Measurements from ENCODE around the gene RPP38.
A peak's percentile ranks its signal among the peaks of the same experiment; 100 is the strongest.

RPP38 gene, protein sequence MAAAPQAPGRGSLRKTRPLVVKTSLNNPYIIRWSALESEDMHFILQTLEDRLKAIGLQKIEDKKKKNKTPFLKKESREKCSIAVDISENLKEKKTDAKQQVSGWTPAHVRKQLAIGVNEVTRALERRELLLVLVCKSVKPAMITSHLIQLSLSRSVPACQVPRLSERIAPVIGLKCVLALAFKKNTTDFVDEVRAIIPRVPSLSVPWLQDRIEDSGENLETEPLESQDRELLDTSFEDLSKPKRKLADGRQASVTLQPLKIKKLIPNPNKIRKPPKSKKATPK

DNA sequence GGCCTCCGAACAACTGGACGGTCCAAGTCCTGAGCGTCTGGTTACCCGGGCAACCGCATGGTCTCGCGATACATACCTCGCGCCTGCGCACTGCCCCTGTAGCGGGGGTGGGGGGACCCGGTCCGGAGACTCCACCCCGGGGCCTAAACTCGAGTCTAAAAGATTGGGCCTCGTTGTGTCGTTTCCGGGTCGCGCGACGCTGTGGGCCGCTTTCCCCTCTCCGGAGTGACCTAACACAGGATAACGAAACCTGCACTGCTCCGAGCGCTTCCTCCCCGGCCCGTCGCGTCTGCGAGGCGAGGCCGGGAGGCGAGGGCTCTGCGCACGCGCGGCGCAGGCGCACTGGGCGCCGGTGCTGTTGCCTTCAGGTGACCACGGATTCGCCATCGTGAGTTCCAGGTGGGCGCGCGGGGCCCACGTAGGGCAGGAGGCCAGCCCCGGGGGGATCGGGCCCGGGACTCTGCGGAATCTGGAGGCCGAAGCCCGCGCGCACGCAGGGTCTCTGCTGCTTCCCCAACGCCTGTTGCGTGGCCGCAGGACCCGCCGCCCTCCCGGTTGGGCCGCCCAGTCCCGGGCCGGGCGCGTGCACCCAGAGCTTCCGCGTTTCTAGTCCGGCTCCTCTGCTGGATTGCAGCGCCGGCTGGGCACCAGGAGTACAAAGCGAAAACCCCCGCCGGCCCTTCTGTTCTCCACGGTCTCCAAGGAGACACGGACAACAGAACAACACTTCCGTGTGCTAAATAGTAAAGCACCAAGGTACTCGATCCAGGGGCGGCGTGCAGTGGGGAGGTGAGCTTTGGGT, at the start of gene RPP38:
Gene RPP38 (plus strand): TSS at position 345 of the 802 bp plus-strand sequence. CDS start 5,960 bp downstream, outside the sequence.
- DNase-seq (ENCODE audit: low spot score) = peak; percentile 94

DNA sequence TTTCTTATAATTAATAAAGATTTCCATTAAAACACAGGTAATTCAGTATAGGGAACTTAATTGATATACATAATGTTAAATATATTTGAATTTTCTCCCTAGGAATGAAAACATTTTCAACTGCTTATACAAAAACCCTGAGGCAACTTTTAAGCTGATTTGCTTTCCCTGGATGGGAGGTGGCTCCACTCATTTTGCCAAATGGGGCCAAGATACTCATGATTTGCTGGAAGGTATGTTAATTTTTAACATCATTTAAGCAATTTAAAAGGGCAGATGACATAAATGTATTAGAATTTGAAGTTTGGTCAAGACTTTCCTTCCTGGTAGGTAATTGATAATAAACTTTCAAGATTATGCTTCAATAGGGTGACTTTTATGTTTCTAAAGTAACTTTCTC, 47.6 kb upstream of the RPP38 start:
- no peak for DNase-seq (ENCODE audit: low spot score)

DNA sequence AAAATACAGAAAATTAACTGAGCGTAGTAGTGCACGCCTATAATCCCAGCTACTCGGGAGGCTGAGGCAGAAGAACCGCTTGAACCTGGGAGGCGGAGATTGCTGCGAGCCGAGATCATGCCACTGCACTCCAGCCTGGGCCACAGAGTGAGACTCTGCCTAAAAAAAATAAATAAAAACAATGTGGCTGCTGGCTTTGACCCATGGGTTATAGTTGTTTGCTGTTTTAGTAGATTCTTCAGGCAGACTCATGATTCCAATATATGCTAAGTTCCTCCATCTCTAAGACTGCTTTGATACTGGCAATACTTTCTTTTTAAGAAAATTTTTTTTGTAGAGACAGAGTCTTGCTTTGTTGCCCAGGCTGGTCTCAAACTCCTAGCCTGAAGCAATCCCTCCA, 45.0 kb upstream of the RPP38 start:
- DNase-seq (ENCODE audit: low spot score) = no peak

DNA sequence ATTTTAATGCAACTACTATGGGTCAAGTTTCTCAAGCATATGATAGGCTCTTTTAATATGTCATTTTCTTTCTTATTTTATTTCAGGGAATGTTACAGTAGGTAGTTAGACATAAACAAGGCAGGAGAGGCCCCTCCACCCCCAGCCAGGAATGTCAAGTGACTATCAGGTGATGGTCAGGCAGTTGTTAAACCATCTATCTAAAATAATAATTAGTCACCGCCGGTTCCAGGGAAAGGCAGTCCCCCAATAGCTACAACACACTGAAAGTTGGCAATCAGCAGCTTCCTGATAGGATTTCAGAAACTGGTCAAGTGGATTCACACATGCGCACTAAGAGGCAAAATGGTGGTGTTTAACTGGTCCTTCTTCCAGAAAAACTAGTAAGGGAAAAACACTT, 44.1 kb upstream of the RPP38 start:
- no peak for DNase-seq (ENCODE audit: low spot score)

DNA sequence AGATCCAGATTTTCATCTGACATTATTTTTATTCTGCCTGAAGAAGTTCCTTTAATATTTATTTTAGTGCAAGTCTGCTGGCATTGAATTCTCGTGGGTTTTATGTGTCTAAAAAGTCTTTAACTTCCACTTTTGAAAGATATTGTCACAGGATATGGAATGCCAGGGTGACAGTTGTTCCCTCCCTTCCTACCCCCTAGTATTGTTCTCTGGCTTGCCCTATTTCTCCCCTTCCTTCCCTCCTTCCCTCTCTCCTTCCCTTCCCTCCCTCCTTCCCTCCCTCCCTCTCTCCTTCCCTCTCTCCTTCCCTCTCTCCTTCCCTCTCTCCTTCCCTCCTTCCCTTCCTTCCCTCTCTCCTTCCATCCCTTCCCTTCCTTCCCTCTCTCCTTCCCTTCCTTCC, 38.5 kb upstream of the RPP38 start:
- no peak for DNase-seq (ENCODE audit: low spot score)

DNA sequence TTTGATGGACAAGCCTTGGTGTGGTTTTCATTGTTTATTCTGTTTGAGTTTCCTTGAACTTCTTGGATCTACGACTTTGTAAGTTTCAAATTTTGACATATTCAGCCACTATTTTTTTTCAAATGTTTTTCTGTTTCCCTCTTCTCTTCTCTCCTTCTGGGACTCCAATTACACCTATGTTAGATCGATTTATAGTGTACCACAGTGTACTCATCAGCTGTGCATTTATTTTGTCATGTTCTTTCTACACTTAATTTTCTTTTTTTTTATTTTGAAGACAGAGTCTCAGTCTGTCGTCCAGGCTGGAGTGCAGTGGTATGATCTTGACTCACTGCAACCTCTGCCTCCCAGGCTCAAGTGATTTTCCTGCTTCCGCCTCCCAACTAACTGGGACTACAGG, 37.2 kb upstream of the RPP38 start:
- DNase-seq (ENCODE audit: low spot score) = no peak

DNA sequence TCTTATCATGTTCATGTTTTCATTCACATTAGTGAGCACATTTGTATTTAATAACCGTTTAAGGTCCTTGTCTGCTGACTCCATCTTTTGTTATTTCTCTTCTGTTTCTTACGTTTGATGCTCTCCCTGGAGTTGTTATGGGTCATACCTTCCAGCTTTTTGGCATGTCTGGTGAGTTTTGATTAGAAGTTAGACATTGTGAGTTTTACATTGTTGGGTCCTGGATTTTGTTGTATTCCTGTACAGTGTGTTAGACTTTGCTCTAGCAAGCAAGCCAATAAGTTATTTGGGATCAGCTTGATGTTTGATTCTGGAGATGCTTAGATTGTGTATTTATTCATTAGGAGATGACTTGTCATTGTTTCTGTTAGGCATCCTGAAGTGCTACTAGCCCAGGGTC, 36.5 kb upstream of the RPP38 start:
- no peak for DNase-seq (ENCODE audit: low spot score)

DNA sequence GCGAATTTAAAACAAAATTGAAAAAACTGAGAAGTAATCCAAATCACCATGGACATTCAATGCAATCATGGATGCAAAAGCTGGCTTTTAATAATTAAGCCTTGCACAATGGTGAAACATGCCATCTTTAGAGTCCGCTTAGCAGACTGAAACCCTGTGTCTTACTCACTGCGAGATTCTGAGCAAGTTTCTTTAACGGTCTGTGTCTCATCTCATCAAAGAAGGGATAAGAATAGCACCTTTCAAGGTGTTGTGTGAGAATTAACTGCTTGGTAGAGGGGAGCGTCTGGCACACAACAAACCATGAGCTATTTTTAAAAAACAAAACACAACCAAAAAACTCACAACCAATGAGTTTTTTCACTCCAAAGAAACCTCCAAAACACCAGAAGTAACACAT, 30.0 kb upstream of the RPP38 start:
- no peak for DNase-seq (ENCODE audit: low spot score)

DNA sequence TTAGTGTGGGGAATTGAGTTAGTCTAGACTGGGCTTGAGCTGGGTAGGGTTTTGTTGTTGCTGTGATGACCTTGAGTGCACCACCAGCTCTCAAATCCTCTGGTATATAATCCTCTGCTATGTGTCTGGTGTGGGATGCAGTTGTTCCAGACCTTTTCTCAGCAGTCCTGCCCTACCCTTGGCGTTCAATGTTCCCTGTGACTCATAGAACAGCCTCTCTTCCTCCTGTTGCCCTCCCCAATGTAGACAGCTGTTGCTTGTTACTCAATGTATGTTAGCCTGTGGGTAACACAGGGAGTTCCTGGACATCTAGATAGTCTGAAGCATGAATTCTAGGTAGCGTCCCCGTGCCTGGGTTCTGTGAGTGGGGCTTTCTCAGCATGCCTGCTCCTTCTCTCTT, 28.4 kb upstream of the RPP38 start:
- DNase-seq (ENCODE audit: low spot score) = no peak

DNA sequence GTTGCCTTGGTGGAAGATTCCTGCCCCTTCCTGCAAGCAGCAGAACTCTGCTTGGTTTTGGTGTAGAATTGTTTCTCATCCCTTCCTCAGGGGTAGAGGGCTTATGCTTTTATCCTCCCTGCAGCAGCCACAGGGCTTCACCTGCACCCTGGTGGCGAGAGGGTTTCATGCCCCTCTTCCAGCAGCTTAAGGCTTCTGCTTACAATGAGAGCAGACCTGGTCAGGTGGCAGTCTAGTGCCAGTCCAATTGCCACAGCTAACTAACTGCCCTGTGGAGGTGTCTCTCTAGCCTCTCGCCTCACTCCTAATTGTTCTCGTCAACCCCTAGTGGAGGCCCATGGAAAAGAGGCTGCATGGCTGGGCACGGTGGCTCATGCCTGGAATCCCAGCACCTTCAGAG, 27.9 kb upstream of the RPP38 start:
- DNase-seq (ENCODE audit: low spot score) = no peak

DNA sequence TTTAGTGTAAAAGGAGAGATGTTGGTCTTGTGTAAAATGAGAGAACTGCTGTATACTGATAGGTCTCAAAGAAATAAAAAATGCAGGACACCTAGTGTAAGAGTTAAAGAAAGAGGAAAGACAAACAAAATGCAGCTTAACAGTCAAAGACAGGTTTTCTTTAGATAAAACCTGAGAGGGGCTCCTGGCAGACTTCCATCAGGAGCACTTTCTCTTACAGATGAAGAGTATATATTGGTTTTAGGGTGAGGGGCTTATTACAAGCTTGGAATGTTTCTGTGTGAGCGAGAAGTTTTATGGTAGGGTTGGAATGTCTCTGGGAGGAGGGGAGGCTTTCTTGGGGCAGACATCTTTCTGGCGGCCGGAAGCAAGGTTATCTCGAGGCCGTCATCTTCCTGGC, 24.8 kb upstream of the RPP38 start:
- DNase-seq (ENCODE audit: low spot score) = no peak

DNA sequence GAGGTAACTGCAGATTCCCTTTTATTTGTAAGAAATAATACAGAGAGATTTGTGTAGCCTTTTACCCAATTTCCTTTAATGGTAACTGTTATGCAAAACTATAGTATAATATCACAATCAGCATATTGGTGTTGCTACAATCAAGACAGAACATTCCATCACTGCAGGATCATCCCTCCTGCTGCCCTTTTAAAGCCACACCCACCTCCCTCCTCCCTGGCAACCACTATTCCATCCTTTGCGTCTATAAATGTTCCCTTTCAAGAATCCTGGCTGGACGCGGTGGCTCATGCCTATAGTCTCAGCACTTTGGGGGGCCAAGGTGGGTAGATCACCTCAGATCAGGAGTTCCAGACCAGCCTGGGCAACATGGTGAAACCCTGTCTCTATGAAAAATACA, 21.7 kb upstream of the RPP38 start:
- no peak for DNase-seq (ENCODE audit: low spot score)

DNA sequence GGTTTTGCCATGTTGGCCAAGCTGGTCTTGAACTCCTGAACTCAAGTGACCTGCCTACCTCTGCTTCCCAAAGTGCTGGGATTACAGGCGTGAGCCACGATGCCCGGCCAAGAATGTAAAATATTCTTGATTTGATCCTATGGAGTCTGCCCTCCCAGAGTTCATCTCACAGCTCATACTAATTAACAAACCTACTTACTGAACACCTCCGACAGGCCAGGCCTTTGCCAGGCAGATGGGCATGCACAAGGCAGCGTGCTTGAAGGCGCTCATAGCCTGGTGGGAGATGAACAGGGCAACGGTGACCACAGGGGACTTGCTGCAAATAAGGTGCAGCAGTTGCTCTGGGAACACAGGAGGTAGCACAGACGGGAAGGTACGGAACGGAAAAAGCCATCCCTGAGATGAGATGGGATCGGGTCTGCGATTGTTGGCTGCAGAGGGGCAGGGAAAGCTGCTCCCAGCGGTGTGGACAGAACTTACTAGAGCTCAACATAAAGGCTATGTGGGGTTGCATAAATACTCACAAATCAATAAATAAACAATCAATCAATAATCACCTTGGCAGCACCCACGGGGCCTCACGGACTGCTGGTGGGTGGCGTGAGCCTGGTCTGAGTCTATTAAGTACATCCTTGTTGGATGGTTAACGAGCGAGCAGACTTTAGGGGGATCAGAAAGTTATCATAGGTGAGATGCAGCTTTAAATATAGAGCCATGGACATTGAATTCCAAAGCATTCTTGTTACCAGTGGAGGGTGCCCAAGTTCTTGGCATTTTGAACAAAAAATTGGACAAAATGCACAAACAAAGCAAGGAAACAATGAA, 13.3 kb upstream of the RPP38 start:
- DNase-seq (ENCODE audit: low spot score) = no peak

DNA sequence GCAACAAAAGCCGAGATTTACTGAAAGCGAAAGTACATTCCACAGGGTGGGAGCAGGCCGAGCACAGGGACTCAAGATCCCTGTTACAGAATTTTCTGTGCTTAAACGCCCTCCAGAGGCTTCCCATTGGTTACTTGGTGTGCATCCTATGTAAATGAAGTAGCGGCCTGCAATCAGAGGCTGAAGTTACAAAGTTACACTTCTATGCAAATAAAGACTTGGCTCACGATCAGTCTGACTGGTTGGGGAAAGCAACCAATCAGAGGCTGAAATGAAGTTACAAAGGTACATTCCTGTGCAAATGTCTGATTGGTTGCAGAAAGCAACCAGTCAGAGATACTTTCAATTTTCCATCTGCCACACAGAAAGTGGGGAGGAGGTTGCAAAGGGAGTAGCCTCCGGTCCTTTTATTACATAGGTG, 12.6 kb upstream of the RPP38 start:
- DNase-seq (ENCODE audit: low spot score) = peak; percentile 44

DNA sequence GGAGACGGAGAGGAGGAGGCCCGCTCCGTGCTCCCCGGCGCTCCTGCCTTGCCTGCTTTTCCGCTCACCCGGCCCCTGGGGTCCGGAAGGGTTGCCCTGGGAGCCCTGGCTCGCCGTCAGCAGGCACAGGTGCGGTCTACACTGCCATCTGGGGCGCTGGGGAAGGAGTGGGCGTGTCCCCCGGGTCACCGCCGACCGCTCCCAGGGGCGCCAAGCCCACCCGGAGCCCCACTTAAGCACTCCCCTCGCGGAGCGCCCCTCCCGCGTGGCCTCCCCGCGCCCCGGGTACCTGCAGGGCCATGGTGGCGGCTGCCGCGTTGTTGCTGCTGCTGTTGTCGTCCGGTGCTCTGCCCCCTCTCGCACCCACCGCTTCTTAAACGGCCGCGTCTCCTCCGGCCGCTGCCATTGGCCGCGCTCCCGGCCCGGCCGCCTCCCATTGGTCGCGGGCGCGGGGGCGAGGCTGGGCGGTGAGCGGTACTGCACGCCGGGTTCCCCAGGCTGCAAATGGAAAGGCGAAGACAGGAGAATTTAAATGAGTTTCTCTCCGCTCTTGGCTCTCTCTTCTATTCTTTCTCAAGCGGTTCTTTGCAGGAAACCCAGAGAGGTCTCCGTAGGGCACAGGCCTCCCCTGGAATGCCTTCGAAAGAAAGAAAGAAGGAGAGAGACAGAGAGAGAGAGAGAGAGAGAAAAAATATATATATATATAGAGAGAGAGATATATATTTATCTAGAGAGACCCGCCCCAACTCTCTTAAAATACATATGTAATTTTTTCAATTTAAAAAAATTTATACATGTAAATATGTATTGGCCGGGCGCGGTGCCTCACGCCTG, 8.5 kb upstream of the RPP38 start, which contains the start of gene ACBD7:
Gene ACBD7 (minus strand): TSS at position 349 of the 834 bp plus-strand sequence. CDS start 48 bp downstream, at position 301.
- DNase-seq (ENCODE audit: low spot score) = peak; percentile 93

DNA sequence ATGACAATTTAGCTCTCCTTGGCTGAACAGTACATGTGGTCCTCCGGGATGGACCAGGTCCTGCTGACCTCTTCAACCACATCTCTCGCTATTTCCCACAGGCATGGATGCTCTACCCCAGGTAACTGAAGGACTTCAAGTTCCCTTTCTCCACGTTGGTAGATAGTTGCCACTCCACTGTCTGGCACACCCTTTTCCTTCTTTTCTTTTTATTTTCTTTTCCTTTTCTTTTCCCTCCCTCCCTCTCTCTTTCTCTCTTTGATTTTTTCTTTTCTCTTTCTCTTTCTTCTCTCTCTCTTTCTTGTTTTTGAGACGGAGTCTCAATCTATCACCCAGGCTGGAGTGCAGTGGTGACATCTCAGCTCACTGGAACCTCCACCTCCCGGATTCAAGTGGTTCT, 5.7 kb upstream of the RPP38 start:
- no peak for DNase-seq (ENCODE audit: low spot score)

DNA sequence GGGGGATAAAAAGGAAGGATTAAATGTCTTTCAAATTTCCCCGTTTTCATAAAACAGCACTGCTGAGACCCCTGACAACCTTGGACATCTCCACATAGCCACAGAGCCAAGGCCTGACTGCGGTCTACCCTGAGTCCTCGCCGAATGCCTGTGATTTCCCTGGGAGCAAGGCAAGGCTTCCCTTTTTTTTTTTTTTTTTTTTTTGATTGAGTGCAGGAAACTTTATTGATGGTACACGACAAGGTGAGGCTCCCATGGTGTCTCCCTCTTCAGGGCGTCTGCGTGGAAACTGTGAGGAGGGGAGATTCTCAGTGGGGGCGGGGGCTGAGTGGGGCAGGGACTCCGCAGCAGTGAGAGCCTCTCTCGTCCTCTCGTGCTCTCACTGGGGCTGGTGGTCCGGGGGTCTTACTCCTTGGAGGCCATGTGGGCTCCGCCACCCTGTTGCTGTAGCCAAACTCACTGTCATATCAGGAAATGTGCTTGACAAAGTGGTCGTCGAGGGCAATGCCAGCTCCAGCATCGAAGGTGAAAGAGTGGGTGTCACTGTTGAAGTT, 4.2 kb upstream of the RPP38 start:
- no peak for DNase-seq (ENCODE audit: low spot score)

DNA sequence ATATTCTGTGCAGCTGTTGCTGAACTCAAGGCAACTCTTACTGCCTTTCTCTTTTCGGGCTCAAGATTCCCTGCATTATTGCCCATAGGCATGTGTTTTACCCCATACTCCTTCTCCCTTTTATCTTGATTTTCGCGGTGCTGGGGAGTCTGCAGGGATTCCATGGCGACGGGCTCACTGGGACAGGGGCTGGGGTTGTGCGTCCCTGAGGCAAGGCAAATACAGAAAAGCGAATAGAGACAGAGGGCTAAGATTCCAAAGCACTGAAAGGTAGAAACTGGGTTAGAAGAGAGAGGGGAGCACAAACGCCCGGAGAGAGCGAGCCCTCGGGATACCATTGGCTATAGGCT, 519 bp upstream of the RPP38 start:
- DNase-seq (ENCODE audit: low spot score) = no peak

DNA sequence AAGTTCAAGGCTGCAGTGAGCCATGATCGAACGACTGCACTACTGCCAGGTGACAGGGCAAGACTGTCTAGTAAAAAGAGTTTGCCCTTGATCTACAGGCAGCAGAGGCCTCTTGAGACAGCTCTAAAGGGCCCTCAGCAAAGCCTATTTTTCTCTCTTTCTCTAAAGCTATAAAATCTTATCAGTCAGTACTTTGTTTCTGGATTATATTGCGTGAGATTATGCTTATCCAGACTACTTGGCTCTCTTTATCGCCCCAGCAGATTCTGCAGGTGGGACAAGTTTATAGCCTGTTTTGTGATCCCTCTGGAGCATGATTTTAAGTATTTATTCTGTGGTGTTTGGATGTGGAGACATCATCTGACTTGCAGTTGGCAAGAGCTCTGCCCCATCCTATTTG, 2.7 kb downstream of the RPP38 start:
- DNase-seq (ENCODE audit: low spot score) = no peak

DNA sequence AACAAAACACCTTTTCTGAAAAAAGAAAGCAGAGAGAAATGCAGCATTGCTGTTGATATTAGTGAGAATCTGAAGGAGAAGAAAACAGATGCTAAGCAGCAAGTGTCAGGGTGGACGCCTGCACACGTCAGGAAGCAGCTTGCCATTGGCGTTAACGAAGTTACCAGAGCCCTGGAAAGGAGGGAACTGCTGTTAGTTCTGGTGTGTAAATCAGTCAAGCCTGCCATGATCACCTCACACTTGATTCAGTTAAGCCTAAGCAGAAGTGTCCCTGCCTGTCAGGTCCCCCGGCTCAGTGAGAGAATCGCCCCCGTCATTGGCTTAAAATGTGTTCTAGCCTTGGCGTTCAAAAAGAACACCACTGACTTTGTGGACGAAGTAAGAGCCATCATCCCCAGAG, 6.4 kb downstream of the RPP38 start:
- no peak for DNase-seq (ENCODE audit: low spot score)

DNA sequence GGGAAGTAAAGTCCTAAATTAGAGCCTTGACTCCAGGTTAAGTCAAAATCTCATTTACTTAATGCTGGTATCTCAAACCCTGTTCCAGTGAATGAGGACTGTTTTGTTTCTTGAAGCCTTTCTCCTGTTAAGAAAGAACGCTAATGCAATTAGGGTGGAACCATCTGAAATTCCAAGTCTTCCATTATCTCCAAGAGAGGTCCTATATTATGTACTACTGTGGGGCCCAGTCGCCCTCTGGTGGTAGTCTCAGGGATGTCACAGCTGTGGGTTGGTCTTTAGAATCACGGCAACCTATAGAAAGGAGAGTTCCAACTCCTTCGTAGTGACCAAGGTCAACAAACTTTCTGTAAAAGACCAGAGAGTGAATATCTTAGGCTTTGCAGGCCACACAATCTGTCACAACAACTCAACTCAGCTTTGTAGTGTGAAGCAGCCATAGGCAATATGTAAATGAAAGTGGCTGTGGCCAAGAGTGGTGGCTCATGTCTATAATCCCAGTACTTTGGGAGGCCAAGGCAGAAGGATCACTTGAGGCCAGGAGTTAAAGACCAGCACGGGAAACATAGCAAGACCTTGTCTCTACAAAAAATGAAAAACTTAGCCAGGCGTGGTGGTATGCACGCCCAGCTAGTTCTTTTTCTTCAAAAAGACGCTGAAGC, 9.3 kb downstream of the RPP38 start:
- peak; percentile 73 for DNase-seq (ENCODE audit: low spot score)
